GM23248 (cell line): ENCODE data around the gene SFRP4. TPM values are rescaled to one million over a fixed set of nuclear protein-coding genes. Genes with fewer than 3 reads are reported as not detected.

Source experiments
- DNase-seq: peaks from one replicate; pipeline ENCODE4 v3.0.0-alpha.2; 2015
- H2AFZ ChIP-seq: fragments of 200-600 bp; sonication (generic); 2 replicates; pipeline ENCODE4 v1.6.1; 2016; ENCODE audit warnings: antibody characterized with exemption
- H3F3A ChIP-seq: fragments of 200-600 bp; sonication (generic); 2 replicates; pipeline ENCODE4 v1.6.1; 2016; ENCODE audit warnings: mild to moderate bottlenecking, antibody characterized with exemption, mixed run types; ENCODE audit not compliant: insufficient read depth
- H3K27ac ChIP-seq: fragments of 200-600 bp; sonication (generic); 2 replicates; pipeline ENCODE4 v1.5.1; 2016; ENCODE audit warnings: mild to moderate bottlenecking
- H3K27me3 ChIP-seq: fragments of 200-600 bp; sonication (generic); replicated peaks from 2 replicates; pipeline ENCODE4 v1.6.1; 2016; ENCODE audit warnings: mild to moderate bottlenecking; ENCODE audit not compliant: insufficient read depth
- H3K36me3 ChIP-seq: fragments of 200-600 bp; sonication (generic); 2 replicates; pipeline ENCODE4 v1.6.1; 2016; ENCODE audit warnings: low read depth, mild to moderate bottlenecking
- H3K4me1 ChIP-seq: fragments of 200-600 bp; sonication (generic); 2 replicates; pipeline ENCODE4 v1.6.1; 2016; ENCODE audit warnings: mild to moderate bottlenecking; ENCODE audit not compliant: insufficient read depth
- H3K4me2 ChIP-seq: fragments of 200-600 bp; sonication (generic); one replicate; pipeline ENCODE4 v1.6.1; 2016; ENCODE audit warnings: mild to moderate bottlenecking; ENCODE audit not compliant: unreplicated experiment
- H3K4me3 ChIP-seq: fragments of 200-600 bp; sonication (generic); 2 replicates; pipeline ENCODE4 v1.5.1; 2016; ENCODE audit warnings: mild to moderate bottlenecking
- H3K79me2 ChIP-seq: fragments of 200-600 bp; sonication (generic); 2 replicates; pipeline ENCODE4 v1.6.1; 2016; ENCODE audit warnings: mild to moderate bottlenecking; ENCODE audit not compliant: insufficient read depth
- H3K9ac ChIP-seq: fragments of 200-600 bp; sonication (generic); 2 replicates; pipeline ENCODE4 v1.6.1; 2016; ENCODE audit warnings: mild to moderate bottlenecking
- H3K9me2 ChIP-seq: fragments of 200-600 bp; sonication (generic); 2 replicates; pipeline ENCODE4 v1.6.1; 2016; ENCODE audit warnings: mixed run types, mild to moderate bottlenecking, moderate library complexity; ENCODE audit not compliant: insufficient read depth
- H3K9me3 ChIP-seq: fragments of 200-600 bp; sonication (generic); one replicate; pipeline ENCODE4 v1.6.1; 2017; ENCODE audit warnings: low read depth
- H4K20me1 ChIP-seq: fragments of 200-600 bp; sonication (generic); 2 replicates; pipeline ENCODE4 v1.6.0; 2016; ENCODE audit not compliant: insufficient read depth
- EZH2 ChIP-seq: fragments of 200-600 bp; sonication (generic); IDR thresholded peaks from 2 replicates; pipeline ENCODE4 v1.6.1; 2018; ENCODE audit warnings: antibody characterized with exemption, mild to moderate bottlenecking; ENCODE audit not compliant: insufficient read depth, poor library complexity, severe bottlenecking
- EZH2phosphoT487 ChIP-seq: fragments of 200-600 bp; sonication (generic); IDR thresholded peaks from 2 replicates; pipeline ENCODE4 v1.6.1; 2018; ENCODE audit warnings: antibody characterized with exemption, moderate library complexity, mild to moderate bottlenecking, low read depth; ENCODE audit not compliant: insufficient read depth
- WGBS, 2 experiments: methylation state at CpG; one replicate each; pipeline ENCODE4 v1.1.6; 2015 to 2017; ENCODE audit warnings: low lambda C conversion rate in 2 of 2, low coverage in 1 of 2; ENCODE audit errors: missing lambda C conversion rate in 2 of 2; 5-methylcytosine and 5-hydroxymethylcytosine counted together
- in situ Hi-C: fragments of 300-500 bp; cut with MboI; formaldehyde crosslinking; loops from 2 replicates; pipeline ENCODE4 v1.15.0; 2020
- polyA plus RNA-seq: library from polyadenylated mRNA; unstranded; fragments of >200 nt; fragmentation: Nextera tagmentation; extraction: Ambion mirVana; gene quantifications from 2 replicates; pipeline ENCODE4 v1.2.1, GENCODE V29; 2016
- total RNA-seq: library from RNA; depleted of rRNA; stranded (reverse); fragments of >200 nt; shearing (Covaris generic); gene quantifications from 2 replicates; pipeline ENCODE4 v1.2.3, GENCODE V29; 2014

SFRP4 gene
- total and polyA plus RNA-seq, 2 experiments from 2014 or later: 0.21 to 0.32 TPM

GRCh38 chr7:37923996-37924395, 7.4 kb upstream of the SFRP4 start:
- Histone ChIP-seq H3K79me2 (no peaks in the 10 kb centered on the region), H3K4me2 (no peak overlapping the region)
- in situ Hi-C loops: loop anchor here (25.0 kb wide), 1 partner anchor 413 kb away; no protein-coding TSS in a partner anchor

DNA sequence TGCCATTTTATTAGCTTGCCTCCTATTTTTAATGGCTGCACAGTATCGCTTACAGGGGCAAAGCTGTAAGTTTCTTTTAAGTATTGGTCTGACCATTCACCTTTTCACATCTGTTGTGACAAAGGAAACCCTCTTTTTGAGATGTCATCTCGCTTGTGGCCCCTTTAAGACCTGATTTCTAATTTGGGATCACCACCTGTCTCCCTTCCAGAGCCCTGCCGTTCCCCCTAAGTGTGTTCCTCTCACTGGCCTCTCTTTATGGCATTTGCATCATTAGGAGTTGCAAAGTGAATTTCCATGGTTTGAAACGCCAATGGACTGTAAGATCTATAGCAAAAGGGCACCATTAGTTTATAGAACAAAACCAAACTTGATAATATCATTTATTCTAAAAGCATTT, 5.3 kb upstream of the SFRP4 start:
- H3K9ac ChIP-seq: no peak overlapping the region

More at GRCh38 chr7:37923996-37924395, 7.4 kb upstream of the SFRP4 start:
- Histone ChIP-seq H3K9me3 (no peaks in the 10 kb centered on the region), H3F3A (no peaks in the 10 kb centered on the region), H3K36me3 (no peaks in the 10 kb centered on the region), H3K9ac (no peak overlapping the region), H3K27me3 (peaks cover 12% of the 10 kb centered on the region; the same call in 1 of the 2 replicates), H4K20me1 (no peaks in the 10 kb centered on the region), H3K9me2 (no peaks in the 10 kb centered on the region), H2AFZ (no peak overlapping the region), H3K27ac (no peak overlapping the region), H3K4me3 (no peak overlapping the region), H3K4me1 (no peaks in the 10 kb centered on the region)
- no peak for DNase-seq
- TF ChIP-seq EZH2 (no peak), EZH2phosphoT487 (no peak)
- WGBS, 2 experiments: 0% methylated on average over 1 of the region's 1 CpG

GRCh38 chr7:37920849-37921805, 4.5 kb upstream of the SFRP4 start:
- DNase-seq: peak; percentile 31

More for the DNA sequence above, 5.3 kb upstream of the SFRP4 start:
- H3K79me2 ChIP-seq: no peaks in the 10 kb centered on the region
- H3K9me3 ChIP-seq: no peaks in the 10 kb centered on the region
- no peaks in the 10 kb centered on the region for H3K36me3 ChIP-seq
- DNase-seq: no peak
- H4K20me1 ChIP-seq: no peaks in the 10 kb centered on the region
- WGBS, 2 experiments: 20 to 24% methylated on average over 4 of the region's 4 CpGs
- H2AFZ ChIP-seq: no peak overlapping the region
- no peaks in the 10 kb centered on the region for H3K4me1 ChIP-seq
- H3K9me2 ChIP-seq: no peaks in the 10 kb centered on the region
- peaks cover 23% of the 10 kb centered on the region for H3K27me3 ChIP-seq
- no peaks in the 10 kb centered on the region for H3F3A ChIP-seq
- in situ Hi-C loops: loop anchor here (25.0 kb wide), 1 partner anchor 415 kb away; no protein-coding TSS in a partner anchor
- no peak overlapping the region for H3K4me2 ChIP-seq
- no peak overlapping the region for H3K27ac ChIP-seq
- H3K4me3 ChIP-seq: no peak overlapping the region
- TF ChIP-seq EZH2phosphoT487 (no peak), EZH2 (no peak)

DNA sequence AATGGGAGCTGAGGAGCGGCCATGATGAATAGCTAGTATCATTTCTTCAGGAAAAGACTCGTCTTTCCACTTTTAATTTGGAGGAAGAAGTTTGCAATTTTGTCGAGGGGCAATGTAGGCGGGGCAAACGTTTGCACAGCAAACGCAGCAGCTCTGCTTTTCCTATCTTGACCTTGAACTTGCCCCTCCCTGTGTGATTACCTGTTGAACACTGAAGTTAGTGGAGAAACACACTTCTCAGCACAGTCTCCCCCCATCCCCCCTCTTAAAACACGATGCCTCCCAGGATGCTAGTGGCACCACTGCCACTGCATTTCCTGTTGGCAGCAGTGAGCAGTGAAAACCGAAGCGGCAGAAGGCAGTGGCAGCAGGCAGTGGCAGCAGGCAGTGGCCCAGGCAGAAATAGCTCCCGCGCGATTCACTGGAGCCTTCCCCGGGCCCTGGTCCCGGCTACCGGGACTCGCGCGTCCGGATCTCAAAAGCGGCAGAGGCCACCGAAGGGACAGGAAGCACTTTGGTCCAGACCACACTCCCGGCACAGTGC, 3.8 kb upstream of the SFRP4 start, which contains the start of gene EPDR1:
EPDR1 (plus strand) TSS at position 336 of the 544 bp plus-strand sequence. CDS start 300 bp downstream, outside the sequence.
- Histone ChIP-seq H3F3A (no peaks in the 10 kb centered on the region), H3K4me3 (peak within 1 kb of the TSS; percentile 61), H3K9ac (0 out of 2 replicates have a peak within 1 kb of the TSS, but pooled peaks have one; percentile 1), H3K27ac (no peak within 1 kb of the TSS), H3K27me3 (peaks cover 36% of the 10 kb centered on the region), H2AFZ (peak within 1 kb of the TSS; percentile 35), H4K20me1 (no peaks in the 10 kb centered on the region), H3K36me3 (no peaks in the 10 kb centered on the region), H3K9me2 (no peaks in the 10 kb centered on the region), H3K9me3 (no peaks in the 10 kb centered on the region), H3K4me2 (peak within 1 kb of the TSS; percentile 25), H3K4me1 (no peaks in the 10 kb centered on the region), H3K79me2 (no peaks in the 10 kb centered on the region)
- 12 to 13% methylated on average over 22 of the region's 22 CpGs for whole genome bisulfite sequencing, 2 experiments
- TF ChIP-seq EZH2phosphoT487: no peak
- TF ChIP-seq EZH2: no peak
- in situ Hi-C loops: loop anchor here (25.0 kb wide), 1 partner anchor 417 kb away; no protein-coding TSS in a partner anchor
- peak; percentile 32 for DNase-seq

More at GRCh38 chr7:37920849-37921805, 4.5 kb upstream of the SFRP4 start:
- 4% methylated on average over 36 to 54 of the region's 63 CpGs for WGBS, 2 experiments
- in situ Hi-C loops: loop anchor here (25.0 kb wide), 1 partner anchor 416 kb away; no protein-coding TSS in a partner anchor
- Histone ChIP-seq H3K27ac (no peak overlapping the region), H3K9ac (0 out of 2 replicates have a peak overlapping the region, but pooled peaks have one; percentile 1), H3K27me3 (peaks cover 29% of the 10 kb centered on the region), H3F3A (no peaks in the 10 kb centered on the region), H3K36me3 (no peaks in the 10 kb centered on the region), H2AFZ (peak overlapping the region; percentile 35), H3K79me2 (no peaks in the 10 kb centered on the region), H3K9me2 (no peaks in the 10 kb centered on the region), H3K9me3 (no peaks in the 10 kb centered on the region), H3K4me3 (peak overlapping the region; percentile 61), H3K4me1 (no peaks in the 10 kb centered on the region), H3K4me2 (peak overlapping the region; percentile 25), H4K20me1 (no peaks in the 10 kb centered on the region)
- TF ChIP-seq EZH2 (no peak), EZH2phosphoT487 (no peak)
